Loucy (cell line): ENCODE measurements around the gene ABI3.
A peak's percentile ranks its signal among the peaks of the same experiment; 100 is the strongest.

Experiments used
- H2AFZ ChIP-seq: fragments of 200-600 bp; sonication (generic); 2 replicates; pipeline ENCODE4 v1.6.0; 2016; ENCODE audit warnings: antibody characterized with exemption, mild to moderate bottlenecking, low read length, moderate library complexity
- H3F3A ChIP-seq: fragments of 200-600 bp; 2 replicates; pipeline ENCODE4 v1.6.0; 2016; ENCODE audit warnings: antibody characterized with exemption, low read depth, mild to moderate bottlenecking
- H3K27me3 ChIP-seq: fragments of 200-600 bp; sonication (generic); 2 replicates; pipeline ENCODE4 v1.6.1; 2014; ENCODE audit warnings: low read length, mild to moderate bottlenecking; ENCODE audit not compliant: insufficient read depth, poor library complexity, severe bottlenecking
- H3K36me3 ChIP-seq: fragments of 200-600 bp; sonication (generic); 2 replicates; pipeline ENCODE4 v1.6.1; 2016; ENCODE audit warnings: low read length; ENCODE audit not compliant: insufficient read depth
- H3K4me1 ChIP-seq: fragments of 200-600 bp; sonication (generic); 2 replicates; pipeline ENCODE4 v1.5.1; 2014; ENCODE audit warnings: low read length, mild to moderate bottlenecking; ENCODE audit not compliant: insufficient read depth, poor library complexity, severe bottlenecking
- H3K4me2 ChIP-seq: fragments of 200-600 bp; sonication (generic); 2 replicates; pipeline ENCODE4 v1.6.0; 2014; ENCODE audit warnings: antibody characterized with exemption, low read length, low read depth, mild to moderate bottlenecking; ENCODE audit not compliant: poor library complexity, severe bottlenecking
- H3K4me3 ChIP-seq: fragments of 200-600 bp; sonication (generic); 2 replicates; pipeline ENCODE4 v1.5.1; 2014; ENCODE audit warnings: low read length, mild to moderate bottlenecking, mixed read lengths; ENCODE audit not compliant: poor library complexity, severe bottlenecking
- H3K79me2 ChIP-seq: fragments of 200-600 bp; sonication (generic); 2 replicates; pipeline ENCODE4 v1.6.1; 2014; ENCODE audit warnings: low read length; ENCODE audit not compliant: insufficient read depth
- H3K9ac ChIP-seq: fragments of 200-600 bp; sonication (generic); 2 replicates; pipeline ENCODE4 v1.6.0; 2014; ENCODE audit warnings: mild to moderate bottlenecking, low read depth, low read length, moderate library complexity; ENCODE audit not compliant: poor library complexity, severe bottlenecking
- H3K9me2 ChIP-seq: fragments of 200-600 bp; sonication (generic); replicated peaks from 2 replicates; pipeline ENCODE4 v1.6.1; 2016; ENCODE audit warnings: low read depth, low read length, mixed read lengths
- H3K9me3 ChIP-seq: fragments of 200-600 bp; sonication (generic); 2 replicates; pipeline ENCODE4 v1.6.1; 2014; ENCODE audit warnings: mild to moderate bottlenecking, antibody characterized with exemption, low read length, low read depth; ENCODE audit not compliant: insufficient read depth
- H4K20me1 ChIP-seq: fragments of 200-600 bp; sonication (generic); 2 replicates; pipeline ENCODE4 v1.6.0; 2014; ENCODE audit warnings: antibody characterized with exemption, low read length, mild to moderate bottlenecking; ENCODE audit not compliant: insufficient read depth, poor library complexity, severe bottlenecking
- EZH2phosphoT487 ChIP-seq: fragments of 200-600 bp; IDR thresholded peaks from 2 replicates; pipeline ENCODE4 v1.6.1; 2018; ENCODE audit warnings: antibody characterized with exemption, mild to moderate bottlenecking, moderate library complexity, borderline replicate concordance
- TF ChIP-seq, protein P1 (sequence below): fragments of 200-600 bp; sonication (generic); conservative IDR thresholded peaks from 2 replicates; pipeline ENCODE4 v1.5.1; 2014; ENCODE audit warnings: mild to moderate bottlenecking, antibody characterized with exemption, low read length

Gene ABI3

DNA sequence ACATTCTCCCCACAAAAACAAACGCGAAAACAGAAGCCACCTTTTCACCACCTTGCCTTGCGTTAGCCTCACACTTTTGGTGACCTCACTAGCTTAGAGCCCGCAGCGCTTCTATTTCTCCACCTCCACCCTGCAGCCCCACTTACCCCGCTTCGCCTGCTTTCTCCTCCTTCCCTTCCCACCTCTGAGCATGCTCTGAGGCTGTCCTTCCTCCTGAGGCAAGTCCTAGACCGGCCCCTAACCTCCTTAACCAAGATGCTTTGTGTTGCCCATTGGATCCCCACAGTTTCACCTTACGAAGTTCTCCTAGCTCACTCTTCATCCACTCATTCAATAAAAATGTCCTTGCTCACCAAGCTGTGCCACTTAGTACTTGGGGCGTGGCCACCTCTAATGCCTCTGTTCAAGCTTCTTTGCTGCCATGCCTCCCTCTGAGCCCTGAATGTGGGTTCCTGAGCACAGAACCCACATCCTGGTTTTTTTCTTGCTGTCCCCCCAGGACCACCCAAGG lies 1.4 kb upstream of the ABI3 start:
- Histone ChIP-seq H3K9me3 (no peaks in the 10 kb centered on the region), H3K79me2 (peaks cover 37% of the 10 kb centered on the region), H3K36me3 (no peaks in the 10 kb centered on the region), H2AFZ (no peak overlapping the region), H3F3A (no peaks in the 10 kb centered on the region), H3K4me1 (peaks cover 51% of the 10 kb centered on the region), H3K27me3 (no peaks in the 10 kb centered on the region), H4K20me1 (no peaks in the 10 kb centered on the region), H3K9ac (peak overlapping the region; percentile 83), H3K9me2 (no peaks in the 10 kb centered on the region), H3K4me2 (peak overlapping the region; percentile 97), H3K4me3 (peak overlapping the region; percentile 82)
- TF ChIP-seq EZH2phosphoT487 = no peak
- TF ChIP-seq, protein P1, sequence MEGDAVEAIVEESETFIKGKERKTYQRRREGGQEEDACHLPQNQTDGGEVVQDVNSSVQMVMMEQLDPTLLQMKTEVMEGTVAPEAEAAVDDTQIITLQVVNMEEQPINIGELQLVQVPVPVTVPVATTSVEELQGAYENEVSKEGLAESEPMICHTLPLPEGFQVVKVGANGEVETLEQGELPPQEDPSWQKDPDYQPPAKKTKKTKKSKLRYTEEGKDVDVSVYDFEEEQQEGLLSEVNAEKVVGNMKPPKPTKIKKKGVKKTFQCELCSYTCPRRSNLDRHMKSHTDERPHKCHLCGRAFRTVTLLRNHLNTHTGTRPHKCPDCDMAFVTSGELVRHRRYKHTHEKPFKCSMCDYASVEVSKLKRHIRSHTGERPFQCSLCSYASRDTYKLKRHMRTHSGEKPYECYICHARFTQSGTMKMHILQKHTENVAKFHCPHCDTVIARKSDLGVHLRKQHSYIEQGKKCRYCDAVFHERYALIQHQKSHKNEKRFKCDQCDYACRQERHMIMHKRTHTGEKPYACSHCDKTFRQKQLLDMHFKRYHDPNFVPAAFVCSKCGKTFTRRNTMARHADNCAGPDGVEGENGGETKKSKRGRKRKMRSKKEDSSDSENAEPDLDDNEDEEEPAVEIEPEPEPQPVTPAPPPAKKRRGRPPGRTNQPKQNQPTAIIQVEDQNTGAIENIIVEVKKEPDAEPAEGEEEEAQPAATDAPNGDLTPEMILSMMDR = no peak

GRCh38 chr17:49213399-49213798 lies 2.9 kb downstream of the ABI3 start:
- peak overlapping the region; percentile 97 for H3K4me2 ChIP-seq
- peak overlapping the region; percentile 19 for H3K4me3 ChIP-seq
- no peaks in the 10 kb centered on the region for H3K36me3 ChIP-seq
- no peaks in the 10 kb centered on the region for H3K9me2 ChIP-seq
- no peaks in the 10 kb centered on the region for H3K27me3 ChIP-seq
- H2AFZ ChIP-seq = no peak overlapping the region
- H4K20me1 ChIP-seq = no peaks in the 10 kb centered on the region
- H3F3A ChIP-seq = no peaks in the 10 kb centered on the region
- TF ChIP-seq, protein P1 = no peak
- no peak for TF ChIP-seq EZH2phosphoT487
- H3K9ac ChIP-seq = peak overlapping the region; percentile 35
- H3K79me2 ChIP-seq = peaks cover 59% of the 10 kb centered on the region
- peaks cover 81% of the 10 kb centered on the region for H3K4me1 ChIP-seq
- H3K9me3 ChIP-seq = no peaks in the 10 kb centered on the region

GRCh38 chr17:49213847-49214246 lies 3.3 kb downstream of the ABI3 start:
- TF ChIP-seq EZH2phosphoT487 = no peak
- TF ChIP-seq, protein P1 = no peak
- peaks cover 59% of the 10 kb centered on the region for H3K79me2 ChIP-seq

More at GRCh38 chr17:49213847-49214246, 3.3 kb downstream of the ABI3 start:
- Histone ChIP-seq H3K9me2 (no peaks in the 10 kb centered on the region), H3K9me3 (no peaks in the 10 kb centered on the region), H2AFZ (no peak overlapping the region), H3K36me3 (no peaks in the 10 kb centered on the region), H4K20me1 (no peaks in the 10 kb centered on the region), H3K27me3 (no peaks in the 10 kb centered on the region), H3K4me1 (peaks cover 81% of the 10 kb centered on the region), H3K4me3 (peak overlapping the region; percentile 19), H3K4me2 (peak overlapping the region; percentile 97), H3K9ac (no peak overlapping the region), H3F3A (no peaks in the 10 kb centered on the region)
